Mucosa of descending colon (tissue), 3 donors: ENCODE measurements around the gene RALGAPB. TPM values are rescaled to one million over a fixed set of nuclear protein-coding genes. Genes with fewer than 3 reads are reported as not detected.

ENCODE experiments used
- ATAC-seq: fragments of 200-7000 bp; cut with Tn5 transposase; one replicate; pipeline ENCODE4 v1.9.1; 2020; ENCODE audit warnings: mild to moderate bottlenecking, moderate library complexity
- DNase-seq, 3 donors: peaks; one replicate each; pipeline ENCODE4 v3.0.0-alpha.2; 2020
- H3K36me3 ChIP-seq: fragments of 200-600 bp; one replicate; pipeline ENCODE4 v1.8.0; 2021; ENCODE audit warnings: low read depth, mild to moderate bottlenecking
- H3K4me1 ChIP-seq: fragments of 200-600 bp; one replicate; pipeline ENCODE4 v1.8.0; 2021; ENCODE audit warnings: low read depth, mild to moderate bottlenecking
- H3K4me3 ChIP-seq: fragments of 200-600 bp; one replicate; pipeline ENCODE4 v1.8.0; 2021; ENCODE audit warnings: mild to moderate bottlenecking
- H3K9me3 ChIP-seq: fragments of 200-600 bp; one replicate; pipeline ENCODE4 v1.8.0; 2021; ENCODE audit warnings: mild to moderate bottlenecking
- CTCF ChIP-seq: fragments of 200-600 bp; IDR thresholded peaks from one replicate; pipeline ENCODE4 v1.8.0; 2022; ENCODE audit warnings: antibody characterized with exemption, mild to moderate bottlenecking
- intact Hi-C, 2 donors: fragments of 100-400 bp; cut with DNase I in 1 of 2; cut with micrococcal nuclease in 1 of 2; formaldehyde crosslinking; loops; one replicate each; pipeline versions ENCODE4 v1.11.0 to v1.11.1; 2022; cut with DNase I, micrococcal nuclease
- total RNA-seq, 3 donors: library from RNA; stranded (reverse); fragmentation: NEBNext Ultra II Directional in 2 of 3; extraction: Animal tissue kit (Norgen Biotek cat#: 25700) in 2 of 3; gene quantifications; one replicate each; pipeline versions ENCODE4 v1.2.1 to v1.2.4, GENCODE V29; 2021 to 2023
- donor health status: DM: no; HTN: no; CAD: no; lungs with moderate emphysema.
- donor health status: DM: no; HTN: no; CAD: no.
- donor health status: DM: no; HTN: yes; CAD: no.

RALGAPB gene
- total RNA-seq, 3 donors from 2014 or later = 37.7 to 44.1 (median 43.0) TPM

- no peaks in the 10 kb centered on the region for H3K36me3 ChIP-seq
- DNase-seq = no peak
- no peaks in the 10 kb centered on the region for H3K4me1 ChIP-seq
- ATAC-seq = no peak
- no peak for TF ChIP-seq CTCF
- intact Hi-C loops = no loop called here
- no peak overlapping the region for H3K4me3 ChIP-seq
- no peaks in the 10 kb centered on the region for H3K9me3 ChIP-seq
Measured at GRCh38 chr20:38519426-38519825, 46.8 kb downstream of the RALGAPB start.

GRCh38 chr20:38520261-38520660 is 47.6 kb downstream of the RALGAPB start:
- ATAC-seq = no peak
- H3K36me3 ChIP-seq = no peaks in the 10 kb centered on the region

GRCh38 chr20:38523697-38524096 is 51.1 kb downstream of the RALGAPB start:
- intact Hi-C loops = no loop called here
- ATAC-seq (no peak), DNase-seq (no peak)
- Histone ChIP-seq H3K4me1 (no peaks in the 10 kb centered on the region), H3K9me3 (no peaks in the 10 kb centered on the region), H3K4me3 (no peak overlapping the region), H3K36me3 (no peaks in the 10 kb centered on the region)
- no peak for TF ChIP-seq CTCF

More at GRCh38 chr20:38520261-38520660, 47.6 kb downstream of the RALGAPB start:
- Histone ChIP-seq H3K4me3 (no peak overlapping the region), H3K4me1 (no peaks in the 10 kb centered on the region), H3K9me3 (no peaks in the 10 kb centered on the region)
- TF ChIP-seq CTCF = no peak
- intact Hi-C loops = no loop called here
- DNase-seq = no peak

- no peak overlapping the region for H3K4me3 ChIP-seq
- no peak for TF ChIP-seq CTCF
- DNase-seq (no peak), ATAC-seq (no peak)
- intact Hi-C loops = no loop called here
- H3K4me1 ChIP-seq = no peaks in the 10 kb centered on the region
- no peaks in the 10 kb centered on the region for H3K9me3 ChIP-seq
- H3K36me3 ChIP-seq = no peaks in the 10 kb centered on the region
Measured at GRCh38 chr20:38528167-38528566, 55.5 kb downstream of the RALGAPB start.

- Histone ChIP-seq H3K36me3 (no peaks in the 10 kb centered on the region), H3K4me1 (no peaks in the 10 kb centered on the region), H3K4me3 (no peak overlapping the region), H3K9me3 (no peaks in the 10 kb centered on the region)
- ATAC-seq (no peak), DNase-seq (no peak)
- TF ChIP-seq CTCF = no peak
- intact Hi-C loops = no loop called here
Measured at GRCh38 chr20:38531021-38531420, 58.4 kb downstream of the RALGAPB start.

GRCh38 chr20:38534756-38535155 is 62.1 kb downstream of the RALGAPB start:
- no peak for ATAC-seq
- intact Hi-C loops = no loop called here
- H3K9me3 ChIP-seq = no peaks in the 10 kb centered on the region
- H3K4me1 ChIP-seq = no peaks in the 10 kb centered on the region
- no peak for TF ChIP-seq CTCF
- DNase-seq = no peak
- H3K36me3 ChIP-seq = no peaks in the 10 kb centered on the region
- no peak overlapping the region for H3K4me3 ChIP-seq
